Measurements from ENCODE around the gene FRS3.

FRS3 gene

DNA sequence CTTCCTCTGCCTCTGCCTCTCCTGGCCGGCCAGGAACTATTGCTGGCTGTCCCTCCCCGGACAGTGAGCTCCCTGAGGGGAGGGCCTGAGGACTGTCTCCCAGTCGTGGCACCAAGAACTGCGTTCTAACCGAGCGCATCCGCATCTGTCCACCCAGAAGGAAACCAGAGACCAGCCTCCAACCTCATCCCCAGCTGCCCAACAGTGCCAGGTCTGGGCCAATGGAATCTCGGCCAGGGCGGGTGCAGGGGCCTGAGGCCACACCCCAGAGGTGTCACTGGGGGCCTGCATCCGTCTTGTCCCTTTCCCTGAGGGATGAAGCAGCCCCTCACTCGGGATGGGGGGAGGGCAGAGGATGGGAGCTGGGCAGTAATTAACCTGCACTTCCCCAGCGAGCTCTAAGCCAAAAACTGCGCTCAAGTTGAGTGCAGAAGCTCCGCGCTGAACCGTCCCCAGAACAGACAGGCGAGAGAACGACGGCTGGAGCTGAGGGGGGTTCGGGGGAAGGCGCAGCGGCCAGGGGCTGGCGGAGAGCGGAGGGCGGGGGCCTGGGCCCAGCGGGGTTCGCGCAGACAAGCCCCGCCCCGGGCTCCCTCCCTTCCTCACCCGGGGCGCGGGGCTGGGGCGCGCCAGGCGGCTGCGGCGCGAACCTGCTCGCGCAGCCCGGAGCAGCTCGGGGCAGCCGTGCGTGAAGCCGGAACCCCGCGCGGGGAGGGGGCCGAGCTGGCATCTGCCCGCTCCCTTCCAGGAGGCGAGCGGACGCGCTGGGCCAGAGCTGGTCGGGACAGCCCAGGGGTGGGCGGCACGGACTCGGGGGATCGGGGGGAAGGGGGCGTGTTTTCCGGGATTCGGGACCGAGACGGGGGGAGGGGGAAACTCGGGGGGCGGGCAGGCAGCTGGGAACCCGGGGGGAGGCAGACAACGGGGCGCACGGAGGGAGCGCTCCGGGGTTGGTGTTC, 45.7 kb downstream of the FRS3 start:
- no peak for TF ChIP-seq FOXA1 (IDR thresholded peaks at IDR 0.05)
- no peak for TF ChIP-seq L3MBTL2 (conservative IDR thresholded peaks at IDR 0.05)
- no peak for TF ChIP-seq FOXK2 (IDR thresholded peaks at IDR 0.05)
- TF ChIP-seq ARNT (IDR thresholded peaks at IDR 0.05): no peak
- TF ChIP-seq FOXM1 (IDR thresholded peaks at IDR 0.05; ENCODE audit: borderline replicate concordance): no peak
- no peak for TF ChIP-seq BHLHE40 (IDR thresholded peaks at IDR 0.05; ENCODE audit: borderline replicate concordance)
- no peak for TF ChIP-seq HDGF (IDR thresholded peaks at IDR 0.05; ENCODE audit: borderline replicate concordance)
- no peak for TF ChIP-seq TARDBP (IDR thresholded peaks at IDR 0.05)
- TF ChIP-seq SP1 (IDR thresholded peaks at IDR 0.05): no peak
- no peak for TF ChIP-seq CTBP1 (IDR thresholded peaks at IDR 0.05; ENCODE audit: borderline replicate concordance)
- no peak for TF ChIP-seq LEF1 (IDR thresholded peaks at IDR 0.05; ENCODE audit: borderline replicate concordance)
- no peak for TF ChIP-seq ELF4 (IDR thresholded peaks at IDR 0.05)
- TF ChIP-seq ZNF384 (IDR thresholded peaks at IDR 0.05): no peak
- TF ChIP-seq SUZ12 (IDR thresholded peaks at IDR 0.05): no peak
- TF ChIP-seq, protein P1, sequence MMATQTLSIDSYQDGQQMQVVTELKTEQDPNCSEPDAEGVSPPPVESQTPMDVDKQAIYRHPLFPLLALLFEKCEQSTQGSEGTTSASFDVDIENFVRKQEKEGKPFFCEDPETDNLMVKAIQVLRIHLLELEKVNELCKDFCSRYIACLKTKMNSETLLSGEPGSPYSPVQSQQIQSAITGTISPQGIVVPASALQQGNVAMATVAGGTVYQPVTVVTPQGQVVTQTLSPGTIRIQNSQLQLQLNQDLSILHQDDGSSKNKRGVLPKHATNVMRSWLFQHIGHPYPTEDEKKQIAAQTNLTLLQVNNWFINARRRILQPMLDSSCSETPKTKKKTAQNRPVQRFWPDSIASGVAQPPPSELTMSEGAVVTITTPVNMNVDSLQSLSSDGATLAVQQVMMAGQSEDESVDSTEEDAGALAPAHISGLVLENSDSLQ (IDR thresholded peaks at IDR 0.05): no peak
- ChIA-PET CTCF (interaction anchor here (0.9 to 2.2 kb wide), 5 partner anchors 27 to 53 kb away, joined by 3 to 8 read pairs (median 5); partner anchors contain the start of gene TOMM6), POLR2A (interaction anchor here (1.0 to 2.2 kb wide), 6 partner anchors 8 to 316 kb away, joined by 3 to 14 read pairs (median 4); partner anchors contain the start of genes FRS3, TAF8 and TOMM6)
- peak; percentile 62 for DNase-seq (ENCODE audit: extremely low spot score)

DNA sequence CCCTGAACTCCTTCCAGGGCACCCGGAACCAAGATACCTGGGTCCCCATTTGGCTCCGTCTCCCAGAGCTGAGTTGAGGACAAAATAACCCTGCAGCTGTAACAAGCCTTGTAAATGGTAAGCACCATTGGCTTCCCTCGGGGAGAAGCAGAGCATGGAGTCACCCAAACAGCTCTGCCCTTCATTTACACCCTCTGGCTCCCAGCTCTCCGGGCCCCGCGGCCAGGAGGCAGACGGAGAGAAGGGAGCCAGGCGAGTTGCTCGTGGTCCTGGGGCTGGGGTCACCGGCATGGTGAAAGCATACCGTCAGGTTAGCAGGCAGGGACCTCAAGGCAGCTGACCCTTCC, 46.4 kb downstream of the FRS3 start:
- ChIA-PET POLR2A (interaction anchor here (1.0 to 2.2 kb wide), 3 partner anchors 28 to 317 kb away, joined by 4 to 14 read pairs (median 5); partner anchors contain the start of genes TAF8 and TOMM6), CTCF (interaction anchor here (1.4 to 2.2 kb wide), 4 partner anchors 27 to 53 kb away, joined by 5 to 8 read pairs (median 6); partner anchors contain the start of gene TOMM6)
- no peak for TF ChIP-seq ARNT (IDR thresholded peaks at IDR 0.05)
- TF ChIP-seq L3MBTL2 (conservative IDR thresholded peaks at IDR 0.05): no peak
- no peak for TF ChIP-seq FOXM1 (IDR thresholded peaks at IDR 0.05; ENCODE audit: borderline replicate concordance)
- TF ChIP-seq HDGF (IDR thresholded peaks at IDR 0.05; ENCODE audit: borderline replicate concordance): no peak
- TF ChIP-seq FOXK2 (IDR thresholded peaks at IDR 0.05): no peak
- TF ChIP-seq BHLHE40 (IDR thresholded peaks at IDR 0.05; ENCODE audit: borderline replicate concordance): no peak
- no peak for TF ChIP-seq SUZ12 (IDR thresholded peaks at IDR 0.05)
- no peak for TF ChIP-seq CTBP1 (IDR thresholded peaks at IDR 0.05; ENCODE audit: borderline replicate concordance)
- no peak for TF ChIP-seq ZNF384 (IDR thresholded peaks at IDR 0.05)
- TF ChIP-seq SP1 (IDR thresholded peaks at IDR 0.05): no peak
- TF ChIP-seq FOXA1 (IDR thresholded peaks at IDR 0.05): no peak
- no peak for DNase-seq (ENCODE audit: extremely low spot score)

DNA sequence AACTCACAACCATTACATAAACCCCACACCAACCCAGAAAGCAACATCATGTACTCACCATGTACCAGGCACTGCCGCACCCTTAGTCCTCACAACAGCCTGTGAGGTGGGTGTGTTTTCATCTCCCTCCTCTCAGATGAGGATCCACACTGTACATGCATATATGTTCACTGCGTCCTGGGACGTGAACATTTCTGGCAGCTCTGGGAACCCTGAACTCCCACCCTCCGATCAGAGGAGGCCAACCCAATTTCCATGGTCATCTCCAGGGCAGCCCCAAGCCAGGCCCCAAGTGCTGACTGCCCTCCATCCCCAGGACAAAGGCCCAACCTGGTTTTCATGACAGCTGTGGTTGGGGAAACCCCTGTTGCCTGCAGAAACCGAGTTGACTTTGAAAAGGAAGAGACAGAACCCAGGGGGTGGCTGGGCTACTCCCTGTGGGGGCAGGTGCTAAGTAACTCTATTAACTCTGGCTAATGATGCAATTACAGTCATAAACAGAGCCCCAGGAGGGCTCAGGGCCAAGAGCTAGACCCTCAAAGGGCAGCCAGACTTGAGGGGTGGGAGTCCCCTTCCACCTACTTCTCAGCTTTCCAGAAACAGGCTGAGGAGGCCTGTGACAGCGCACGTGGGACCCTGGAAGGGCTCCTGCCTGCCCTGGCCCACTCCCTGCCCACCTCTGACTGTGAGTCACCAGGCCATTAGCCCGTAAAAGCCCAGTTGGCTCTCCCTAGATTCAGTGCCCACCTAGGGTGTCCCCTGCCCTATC, 46.9 kb downstream of the FRS3 start:
- CTCF ChIA-PET: interaction anchor here (1.4 to 2.2 kb wide), 2 partner anchors 26 to 54 kb away, joined by 6 to 8 read pairs; partner anchors contain the start of gene TOMM6
- TF ChIP-seq ELF4 (IDR thresholded peaks at IDR 0.05): no peak
- TF ChIP-seq SUZ12 (IDR thresholded peaks at IDR 0.05): no peak
- TF ChIP-seq FOXA1 (IDR thresholded peaks at IDR 0.05): no peak
- TF ChIP-seq ZNF384 (IDR thresholded peaks at IDR 0.05): no peak
- no peak for TF ChIP-seq CTBP1 (IDR thresholded peaks at IDR 0.05; ENCODE audit: borderline replicate concordance)
- no peak for TF ChIP-seq ARNT (IDR thresholded peaks at IDR 0.05)
- TF ChIP-seq FOXK2 (IDR thresholded peaks at IDR 0.05): no peak
- no peak for TF ChIP-seq LEF1 (IDR thresholded peaks at IDR 0.05; ENCODE audit: borderline replicate concordance)
- POLR2A ChIA-PET: interaction anchor here (1.3 to 2.2 kb wide), 2 partner anchors 27 to 54 kb away, joined by 4 to 14 read pairs; partner anchors contain the start of gene TOMM6
- DNase-seq (ENCODE audit: extremely low spot score): no peak

DNA sequence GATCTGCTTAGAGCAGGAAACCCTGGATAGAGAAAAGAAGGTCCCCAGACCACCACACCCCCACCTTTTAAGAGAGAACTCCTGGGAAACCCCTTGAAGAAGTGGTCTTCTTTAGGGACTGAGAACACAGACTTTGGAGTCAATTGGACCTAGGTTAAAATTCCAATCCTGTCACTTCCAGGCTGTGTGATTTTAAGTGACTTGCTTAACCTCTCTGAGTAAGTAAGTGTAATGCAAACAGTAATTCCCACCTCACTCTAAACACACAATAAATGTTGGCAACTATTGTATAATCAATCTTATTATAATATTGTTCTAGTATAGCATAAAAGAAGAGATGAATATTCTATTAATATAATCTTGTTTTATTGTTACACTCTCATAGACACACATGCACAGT, 47.6 kb downstream of the FRS3 start:
- CTCF ChIA-PET: no interaction called here
- DNase-seq (ENCODE audit: extremely low spot score): no peak
- POLR2A ChIA-PET: no interaction called here
- TF ChIP-seq ELF4 (IDR thresholded peaks at IDR 0.05) (no peak), FOXA1 (IDR thresholded peaks at IDR 0.05) (no peak), ZNF384 (IDR thresholded peaks at IDR 0.05) (no peak), LEF1 (IDR thresholded peaks at IDR 0.05; ENCODE audit: borderline replicate concordance) (no peak), CTBP1 (IDR thresholded peaks at IDR 0.05; ENCODE audit: borderline replicate concordance) (no peak), NFRKB (IDR thresholded peaks at IDR 0.05) (no peak), SP1 (IDR thresholded peaks at IDR 0.05) (no peak), FOXM1 (IDR thresholded peaks at IDR 0.05; ENCODE audit: borderline replicate concordance) (no peak), BHLHE40 (IDR thresholded peaks at IDR 0.05; ENCODE audit: borderline replicate concordance) (no peak), L3MBTL2 (conservative IDR thresholded peaks at IDR 0.05) (no peak), SUZ12 (IDR thresholded peaks at IDR 0.05) (no peak), ARNT (IDR thresholded peaks at IDR 0.05) (no peak), FOXK2 (IDR thresholded peaks at IDR 0.05) (no peak), HDGF (IDR thresholded peaks at IDR 0.05; ENCODE audit: borderline replicate concordance) (no peak), TARDBP (IDR thresholded peaks at IDR 0.05) (no peak)
- TF ChIP-seq, protein P1 (IDR thresholded peaks at IDR 0.05): no peak

DNA sequence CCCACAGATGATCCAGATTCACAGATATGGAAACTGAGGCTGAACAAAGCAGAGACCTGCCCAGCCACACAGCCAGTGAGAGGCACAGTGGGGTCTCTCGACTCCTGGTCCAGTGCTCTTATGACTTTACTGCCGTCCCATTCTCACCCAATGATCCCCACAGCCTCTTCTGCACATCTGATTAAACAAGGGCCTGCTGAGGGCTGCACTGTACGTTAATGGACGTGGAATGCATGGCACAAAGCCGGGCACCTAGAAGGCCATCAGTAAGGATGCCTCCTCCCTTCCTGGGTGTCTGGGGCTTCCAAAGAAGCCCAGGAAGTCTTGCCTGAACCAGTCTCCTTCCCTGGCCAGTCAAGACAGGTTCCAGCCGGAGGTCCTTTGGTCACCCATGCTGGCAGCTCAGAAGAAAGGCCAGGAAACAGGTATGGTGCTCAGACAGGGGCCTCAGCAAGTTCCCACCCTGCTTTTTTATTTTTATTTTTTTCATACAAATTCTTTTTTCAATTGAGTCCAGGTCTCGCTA, 48.1 kb downstream of the FRS3 start:
- CTCF ChIA-PET: no interaction called here
- no peak for DNase-seq (ENCODE audit: extremely low spot score)
- POLR2A ChIA-PET: no interaction called here
- TF ChIP-seq NFRKB (IDR thresholded peaks at IDR 0.05): no peak
- TF ChIP-seq CTBP1 (IDR thresholded peaks at IDR 0.05; ENCODE audit: borderline replicate concordance): no peak
